NCI-H2196 treated with DMSO at 0.1 percent for 48 hours (cell line): ENCODE data around the gene KRTAP10-9.
A peak's percentile ranks its signal among the peaks of the same experiment; 100 is the strongest.
"Not testable (repeated sequence)": the region's sequence is repeated elsewhere in the genome, so short reads cannot be mapped to it uniquely, and the experiment has no call there.

Source experiments
- DNase-seq: peaks from one replicate; lab custom pipeline; 2025; ENCODE audit not compliant: unreplicated experiment; lab: John Stamatoyannopoulos, UW

KRTAP10-9 gene

DNA sequence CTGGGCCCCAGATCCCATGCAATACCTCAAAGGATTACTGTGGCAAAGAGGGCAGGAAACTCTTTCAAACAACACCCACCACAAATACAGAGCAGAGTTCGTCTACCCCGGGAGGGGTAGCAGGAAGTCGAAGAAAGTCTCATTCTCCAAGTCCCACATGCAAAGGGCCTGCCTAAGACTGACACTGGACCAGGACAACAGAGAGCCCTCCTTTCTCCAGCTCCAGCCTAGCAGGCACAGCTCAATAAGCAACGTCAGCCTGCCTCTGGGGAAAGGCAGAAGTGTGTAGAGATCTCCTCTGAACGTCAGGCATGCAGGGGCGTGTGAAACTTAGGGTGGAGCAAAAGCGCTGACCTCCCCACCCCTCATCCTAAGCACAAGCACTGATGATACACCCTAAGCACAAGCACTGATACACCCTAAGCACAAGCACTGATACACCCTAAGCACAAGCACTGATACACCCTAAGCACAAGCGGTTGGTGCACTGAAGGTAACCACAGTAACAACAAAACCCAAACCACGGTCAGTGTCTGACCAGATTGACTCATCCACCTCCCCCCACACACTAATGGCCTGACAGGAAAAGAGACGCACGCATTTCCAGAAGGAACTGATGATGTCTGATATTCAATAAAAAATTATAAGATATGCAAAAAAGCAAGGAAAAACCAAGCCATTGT lies 32.2 kb downstream of the KRTAP10-9 start:
- DNase-seq: no peak

DNA sequence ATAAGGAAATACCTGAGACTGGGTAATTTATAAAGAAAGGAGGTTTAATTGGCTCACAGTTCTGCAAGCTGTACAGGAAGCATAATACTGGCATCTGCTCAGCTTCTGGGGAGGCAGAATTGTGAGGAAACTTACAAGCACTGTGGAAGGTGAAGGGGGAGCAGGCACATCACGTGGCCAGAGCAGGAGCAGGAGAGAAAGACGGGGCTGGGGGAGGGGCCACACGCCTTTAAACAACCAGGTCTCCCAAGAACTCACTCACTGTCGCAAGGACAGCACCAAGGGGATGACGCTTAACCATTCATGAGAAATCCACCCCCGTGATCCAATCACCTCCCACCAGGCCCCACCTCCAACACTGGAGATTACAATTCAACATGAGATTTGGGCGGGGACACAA lies 34.7 kb downstream of the KRTAP10-9 start:
- DNase-seq: not testable (repeated sequence)

DNA sequence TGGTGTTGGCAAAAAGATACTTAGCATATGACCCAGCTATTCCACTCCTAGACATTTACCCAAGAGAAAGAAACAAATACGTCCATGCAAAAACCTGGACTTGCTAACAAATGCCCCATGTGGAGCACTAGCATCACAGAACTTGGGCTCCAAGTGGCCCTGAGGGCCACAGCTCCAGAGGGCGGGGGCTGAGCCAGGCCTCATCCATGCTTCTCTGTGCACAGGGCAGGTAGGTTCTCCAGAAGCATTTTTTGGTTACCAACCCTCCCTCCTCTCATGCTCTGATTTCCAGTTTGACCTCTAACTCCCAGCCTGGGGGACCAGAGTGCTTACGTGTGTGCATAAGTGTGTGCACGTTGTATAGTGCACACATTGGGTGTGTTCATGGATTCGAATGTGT lies 37.8 kb downstream of the KRTAP10-9 start:
- no peak for DNase-seq

DNA sequence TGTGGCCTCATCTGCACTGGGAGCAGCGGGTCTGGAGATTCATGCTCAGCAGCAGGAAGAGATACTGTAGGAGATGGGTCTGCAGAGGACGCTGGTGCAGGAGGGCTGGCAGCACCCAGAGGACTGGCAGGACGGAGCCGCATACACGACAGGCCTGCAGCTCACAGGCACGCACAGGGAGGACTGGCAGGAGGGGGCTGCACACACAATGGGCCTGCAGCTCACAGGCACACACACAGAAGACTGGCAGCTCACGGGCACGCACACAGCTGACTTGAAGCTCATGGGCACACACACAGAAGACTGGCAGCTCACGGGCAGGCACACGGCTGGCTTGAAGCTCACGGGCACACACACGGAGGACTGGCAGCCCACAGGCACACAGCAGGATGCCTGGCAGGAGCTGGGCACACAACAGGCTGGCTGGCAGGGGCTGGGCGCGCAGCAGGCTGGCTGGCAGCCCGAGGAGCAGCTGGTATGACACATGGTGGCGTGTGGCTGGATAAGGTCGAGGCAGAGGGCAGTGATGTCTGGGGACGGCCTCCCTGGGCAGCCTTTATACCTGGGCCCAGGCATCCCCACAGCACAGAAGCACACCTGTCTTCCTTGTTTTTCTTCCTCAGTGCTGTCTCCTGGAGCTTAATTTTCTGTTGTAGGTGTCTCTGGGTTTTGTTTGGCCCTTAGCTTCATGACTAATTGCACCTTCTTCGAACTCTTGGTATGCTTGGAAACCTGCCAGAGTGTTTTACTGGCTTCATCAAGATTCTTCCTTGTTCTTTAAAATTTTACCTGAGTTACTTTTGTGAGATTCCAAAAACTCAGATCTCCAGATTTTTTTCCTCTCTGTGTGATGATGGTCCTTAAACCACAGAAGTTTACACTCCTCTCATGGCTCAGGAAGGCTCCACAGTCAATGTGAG lies 39.8 kb downstream of the KRTAP10-9 start, which contains the start of gene KRTAP12-2:
Gene KRTAP12-2, minus strand, starts transcription at position 527 of the 920 bp plus-strand sequence. Its CDS starts 41 bp downstream, at position 486.
- DNase-seq: peak; percentile 57

DNA sequence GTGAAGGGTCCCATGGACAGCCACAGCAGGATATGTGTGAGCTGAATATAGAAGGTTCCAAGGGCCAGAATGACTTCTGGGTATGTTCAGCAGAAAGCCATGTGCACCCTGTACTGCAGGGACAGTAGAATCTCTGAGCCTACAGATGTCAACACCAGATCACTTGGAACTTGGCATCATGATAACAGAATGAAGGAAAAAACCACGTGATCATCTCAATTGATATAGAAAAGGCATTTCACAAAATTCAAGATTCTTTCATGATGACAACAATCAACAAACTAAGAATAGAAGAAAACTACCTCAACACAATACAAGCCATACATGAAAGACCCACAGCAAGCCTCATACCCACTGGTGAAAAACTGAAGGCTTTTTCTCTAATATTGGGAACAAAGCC lies 40.7 kb downstream of the KRTAP10-9 start:
- no peak for DNase-seq

DNA sequence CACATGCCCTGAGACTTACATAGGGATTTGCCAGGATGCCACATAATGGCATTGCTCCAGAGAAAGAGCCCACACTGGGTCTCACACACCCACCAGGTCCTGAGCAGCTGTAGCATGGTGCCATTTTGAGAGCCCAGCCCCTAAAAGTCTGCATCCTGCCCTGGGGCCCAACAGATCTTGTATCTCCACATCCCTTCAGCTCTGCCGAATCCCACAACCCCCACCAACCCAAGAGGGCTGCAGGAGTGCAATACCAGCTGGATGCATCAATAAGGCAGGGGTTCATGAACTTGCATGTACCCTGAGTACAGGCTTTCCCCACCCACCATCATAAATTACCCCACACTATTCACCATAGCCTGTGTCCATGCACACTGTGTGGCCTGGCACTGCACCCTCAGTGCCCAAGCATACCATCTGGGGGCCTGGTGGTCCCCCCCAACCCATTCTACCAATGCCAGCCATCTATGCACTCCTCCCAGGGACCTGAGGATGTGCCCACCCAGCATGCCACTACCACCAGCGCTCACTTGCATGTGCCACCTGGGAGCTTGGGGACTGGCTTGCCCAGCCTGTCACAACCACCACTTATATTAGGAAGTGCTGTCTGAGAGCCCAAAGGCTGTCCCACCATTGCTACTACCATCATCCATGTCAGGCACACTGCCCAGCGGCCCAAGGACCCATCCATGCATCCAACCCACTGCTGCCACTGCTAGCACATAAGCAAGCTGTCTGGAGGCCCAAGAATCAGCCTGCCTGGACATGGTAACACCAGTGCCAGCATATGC lies 43.9 kb downstream of the KRTAP10-9 start:
- DNase-seq: no peak

DNA sequence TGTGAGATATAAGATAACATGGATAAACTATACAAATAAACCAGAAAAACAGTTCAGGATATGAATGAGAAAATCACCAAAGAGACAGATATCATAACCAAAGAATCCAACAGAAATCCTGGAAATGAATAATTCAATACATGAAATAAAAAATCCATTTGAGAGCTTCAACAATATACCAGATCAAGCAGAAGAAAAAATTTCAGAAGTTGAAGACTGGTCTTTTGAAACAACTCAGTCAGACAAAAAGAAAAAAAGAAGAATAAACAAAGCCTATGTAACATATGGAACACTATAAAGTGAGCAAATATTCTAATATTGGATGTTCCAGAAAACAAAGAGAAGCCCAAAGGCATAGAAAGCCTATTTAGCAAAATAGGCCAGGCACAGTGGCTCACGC lies 45.0 kb downstream of the KRTAP10-9 start:
- no peak for DNase-seq

DNA sequence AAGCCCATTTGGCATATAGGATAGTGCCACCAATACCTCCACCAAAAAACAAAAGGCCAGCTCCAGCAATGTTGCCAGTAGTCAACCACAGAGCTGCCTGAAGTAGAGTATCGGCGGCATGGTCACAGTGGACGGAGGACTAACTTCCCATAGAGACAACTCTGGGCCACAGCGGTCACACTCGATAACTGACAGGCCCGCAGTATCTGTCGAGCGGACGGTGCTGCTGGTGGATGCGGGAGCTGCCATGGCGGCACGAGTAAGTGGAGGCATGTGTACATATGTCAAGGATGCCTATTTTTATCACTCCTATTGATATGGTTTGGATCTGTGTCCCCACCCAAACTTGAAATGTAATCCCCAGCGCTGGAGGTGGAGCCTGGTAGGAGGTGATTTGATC lies 51.0 kb downstream of the KRTAP10-9 start:
- no peak for DNase-seq
